Fibroblast of mammary gland (primary cell): ENCODE results near the gene CRABP1.

ENCODE experiments used
- DNase-seq: peaks from one replicate; pipeline ENCODE4 v3.0.0-alpha.2; 2010; ENCODE audit warnings: low read depth
- H3K4me3 ChIP-seq: 2 replicates; pipeline ENCODE4 v1.5.1; 2011; ENCODE audit warnings: low read depth, mild to moderate bottlenecking, low read length, moderate library complexity; ENCODE audit not compliant: control insufficient read depth
- TF ChIP-seq, protein P1 (sequence below): conservative IDR thresholded peaks from 2 replicates; pipeline ENCODE4 v1.5.1; 2011; ENCODE audit warnings: low read depth, low read length, inconsistent platforms; ENCODE audit not compliant: control insufficient read depth, insufficient read depth

Gene CRABP1

DNA sequence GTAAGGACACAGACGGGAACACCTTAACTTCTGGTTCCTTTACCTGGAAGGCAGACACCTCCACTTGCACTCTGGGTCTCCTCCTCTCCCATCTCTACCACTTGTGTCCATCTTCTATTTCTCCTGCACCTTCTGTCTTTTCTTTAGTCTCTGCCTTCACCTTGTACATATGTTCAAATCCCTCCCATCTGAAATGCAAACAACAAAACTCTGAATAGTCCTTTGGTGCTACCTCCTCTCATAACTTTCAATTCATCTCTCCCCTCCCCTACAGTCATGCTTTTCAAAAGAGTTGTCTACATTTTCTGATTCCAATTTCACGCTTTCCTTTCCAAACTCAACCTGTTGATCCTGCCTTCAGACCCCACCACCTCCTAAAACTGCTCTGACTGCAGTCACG is 5.3 kb upstream of the CRABP1 start:
- TF ChIP-seq, protein P1, sequence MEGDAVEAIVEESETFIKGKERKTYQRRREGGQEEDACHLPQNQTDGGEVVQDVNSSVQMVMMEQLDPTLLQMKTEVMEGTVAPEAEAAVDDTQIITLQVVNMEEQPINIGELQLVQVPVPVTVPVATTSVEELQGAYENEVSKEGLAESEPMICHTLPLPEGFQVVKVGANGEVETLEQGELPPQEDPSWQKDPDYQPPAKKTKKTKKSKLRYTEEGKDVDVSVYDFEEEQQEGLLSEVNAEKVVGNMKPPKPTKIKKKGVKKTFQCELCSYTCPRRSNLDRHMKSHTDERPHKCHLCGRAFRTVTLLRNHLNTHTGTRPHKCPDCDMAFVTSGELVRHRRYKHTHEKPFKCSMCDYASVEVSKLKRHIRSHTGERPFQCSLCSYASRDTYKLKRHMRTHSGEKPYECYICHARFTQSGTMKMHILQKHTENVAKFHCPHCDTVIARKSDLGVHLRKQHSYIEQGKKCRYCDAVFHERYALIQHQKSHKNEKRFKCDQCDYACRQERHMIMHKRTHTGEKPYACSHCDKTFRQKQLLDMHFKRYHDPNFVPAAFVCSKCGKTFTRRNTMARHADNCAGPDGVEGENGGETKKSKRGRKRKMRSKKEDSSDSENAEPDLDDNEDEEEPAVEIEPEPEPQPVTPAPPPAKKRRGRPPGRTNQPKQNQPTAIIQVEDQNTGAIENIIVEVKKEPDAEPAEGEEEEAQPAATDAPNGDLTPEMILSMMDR, result no peak
- H3K4me3 ChIP-seq, result no peak overlapping the region
- DNase-seq, result no peak

DNA sequence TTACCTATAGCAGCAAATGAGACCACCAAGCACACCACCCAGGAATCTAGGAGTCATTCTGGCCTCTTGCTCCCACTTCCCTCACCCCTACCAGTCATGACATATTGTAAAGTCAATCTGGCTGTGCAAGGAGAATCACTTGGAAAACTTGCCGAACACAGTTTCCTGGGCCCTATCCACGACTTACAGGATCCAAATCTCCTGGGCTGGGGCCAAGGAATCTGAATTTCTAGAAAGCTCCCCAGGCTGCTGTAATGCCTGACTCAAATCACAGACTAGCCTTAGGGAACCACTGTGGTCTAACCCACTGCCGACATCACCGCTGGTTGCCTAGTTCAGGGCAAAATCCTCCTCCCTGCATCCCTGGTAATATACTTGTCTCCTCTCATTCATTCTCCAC is 4.2 kb upstream of the CRABP1 start:
- no peak for DNase-seq
- TF ChIP-seq, protein P1, result no peak

DNA sequence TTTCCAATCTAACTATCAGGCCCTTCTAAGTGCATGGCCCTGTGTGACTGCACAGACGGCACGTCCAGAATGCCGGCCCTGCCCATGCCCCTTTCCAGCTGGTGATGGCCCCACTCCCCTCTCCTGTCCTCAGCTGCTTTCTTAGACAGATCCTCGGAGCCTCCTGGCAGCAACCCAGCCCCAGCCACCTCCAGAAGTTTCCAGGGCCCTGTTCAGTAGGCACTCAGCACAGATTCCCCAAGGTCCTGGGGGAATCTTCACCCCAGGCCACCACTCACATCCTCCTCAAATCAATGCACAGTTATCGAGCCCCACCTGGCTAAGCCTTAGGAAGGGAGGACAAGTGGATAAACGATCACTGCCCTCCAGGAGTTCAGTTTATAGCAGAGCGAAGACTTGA is 1.4 kb upstream of the CRABP1 start:
- H3K4me3 ChIP-seq, result no peak overlapping the region
- TF ChIP-seq, protein P1, result no peak
- no peak for DNase-seq

More for the DNA sequence above, 4.2 kb upstream of the CRABP1 start:
- H3K4me3 ChIP-seq, result no peak overlapping the region

DNA sequence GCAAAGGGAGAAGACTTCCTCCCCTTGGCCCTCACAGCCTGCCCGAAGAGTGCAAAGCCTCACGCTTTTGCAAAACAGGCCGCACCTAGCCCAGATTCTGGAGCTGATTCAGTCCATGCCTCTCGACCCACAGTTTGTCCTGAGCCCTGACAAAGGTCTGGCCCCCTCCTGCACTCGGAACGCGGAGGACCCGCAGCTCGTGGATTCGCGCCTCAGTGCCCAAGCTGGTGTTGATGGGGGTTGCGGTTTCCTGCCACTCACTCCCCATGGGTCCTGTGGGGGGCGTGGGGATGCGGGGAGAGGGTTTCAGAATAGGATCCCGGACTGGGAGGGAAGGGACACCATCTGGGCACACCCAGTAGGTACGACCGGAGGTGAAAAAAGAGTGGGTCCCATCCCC is 594 bp upstream of the CRABP1 start:
- no peak overlapping the region for H3K4me3 ChIP-seq
- DNase-seq, result no peak
- TF ChIP-seq, protein P1, result no peak

DNA sequence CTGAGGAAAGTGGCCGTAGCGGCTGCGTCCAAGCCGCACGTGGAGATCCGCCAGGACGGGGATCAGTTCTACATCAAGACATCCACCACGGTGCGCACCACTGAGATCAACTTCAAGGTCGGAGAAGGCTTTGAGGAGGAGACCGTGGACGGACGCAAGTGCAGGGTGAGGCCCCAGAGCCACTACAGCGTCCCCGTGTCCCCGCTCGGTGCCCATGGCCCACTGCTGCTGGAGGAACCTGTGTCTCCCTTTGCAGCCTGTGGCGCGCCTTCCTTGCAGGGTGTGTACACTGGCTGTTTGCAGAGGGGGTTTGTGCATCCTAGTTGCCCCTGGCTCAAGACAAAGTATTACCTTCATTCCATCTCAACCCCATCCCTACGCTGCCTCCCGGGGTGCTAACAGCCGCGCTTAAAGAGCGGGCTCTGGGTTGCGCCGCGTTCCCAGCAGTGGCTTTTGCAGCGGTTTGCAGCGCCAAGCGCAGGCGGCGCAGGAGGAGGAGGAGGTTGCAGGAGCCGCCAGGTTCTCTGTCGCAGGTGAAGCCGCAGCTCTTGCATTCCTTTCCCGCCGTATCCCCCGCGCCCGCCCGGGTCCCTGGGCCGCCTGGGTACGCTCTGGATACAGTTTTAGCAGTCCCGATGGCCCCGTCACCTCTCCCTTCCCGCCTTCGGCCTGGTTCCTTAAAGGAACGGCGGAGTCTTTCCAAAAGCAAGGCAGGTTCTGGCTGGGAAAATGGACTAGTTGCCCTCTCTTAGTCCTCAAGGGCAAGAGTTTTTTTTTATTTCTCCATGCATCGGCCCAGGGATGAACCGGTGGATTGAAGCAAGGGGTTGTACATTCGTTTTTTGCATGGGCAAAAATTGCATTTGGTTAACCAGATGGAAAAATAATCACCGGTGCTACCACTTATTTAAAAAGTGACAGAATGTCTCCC is 1.2 kb downstream of the CRABP1 start:
- no peak for DNase-seq
- no peak overlapping the region for H3K4me3 ChIP-seq
- TF ChIP-seq, protein P1, result no peak

DNA sequence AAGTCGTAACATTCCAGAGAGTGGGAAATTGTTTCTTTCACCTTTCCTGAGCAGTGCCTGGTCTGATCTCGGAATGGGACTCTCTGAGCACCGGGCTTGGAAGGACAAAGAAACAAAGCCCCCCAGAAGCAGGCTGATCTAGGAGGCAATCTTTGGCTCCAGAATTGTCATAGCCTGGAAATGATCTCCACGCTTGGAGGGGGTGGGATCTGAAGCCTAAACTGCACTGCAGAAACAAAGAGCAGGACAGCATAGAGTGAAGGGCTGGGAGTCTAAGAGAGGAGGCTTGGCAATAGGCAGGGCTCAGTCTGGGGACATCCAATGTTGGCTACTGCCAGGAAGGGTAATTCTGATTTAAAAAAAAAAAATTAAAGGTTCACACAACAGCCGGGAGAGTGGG is 1.9 kb downstream of the CRABP1 start:
- TF ChIP-seq, protein P1, result no peak
- no peak overlapping the region for H3K4me3 ChIP-seq
- no peak for DNase-seq
